GM19455 (cell line): Measurements from ENCODE around the gene C5AR1.
"Not testable (repeated sequence)": the region's sequence is repeated elsewhere in the genome, so short reads cannot be mapped to it uniquely, and the experiment has no call there.

Source experiments
- ATAC-seq: cut with Tn5 transposase; IDR thresholded peaks from one replicate; pipeline ENCODE4 v1.9.1; 2021; ENCODE audit not compliant: unreplicated experiment

C5AR1 gene

GRCh38 chr19:47309608-47310007 lies at the start of gene C5AR1:
Gene C5AR1 (plus strand): TSS chr19:47309861. CDS start chr19:47309896, 35 bp downstream.
- ATAC-seq = no peak

DNA sequence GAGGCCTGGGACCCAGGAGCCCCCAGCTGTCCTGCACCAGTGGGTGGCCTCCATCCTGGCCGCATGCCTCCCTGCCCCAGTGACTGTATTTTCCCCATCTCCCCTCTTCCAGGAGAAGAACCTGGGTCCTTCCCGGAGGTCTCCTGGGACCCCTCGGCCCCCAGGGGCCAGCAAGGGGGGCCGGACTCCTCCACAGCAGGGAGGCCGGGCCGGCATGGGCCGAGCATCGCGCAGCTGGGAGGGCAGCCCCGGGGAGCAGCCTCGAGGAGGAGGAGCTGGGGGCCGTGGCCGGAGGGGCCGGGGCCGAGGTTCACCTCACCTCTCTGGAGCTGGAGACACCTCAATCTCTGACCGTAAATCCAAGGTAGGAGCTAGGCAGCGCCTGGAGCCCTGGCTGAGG lies 49.2 kb upstream of the C5AR1 start:
- no peak for ATAC-seq

- not testable (repeated sequence) for ATAC-seq
Measured at GRCh38 chr19:47261946-47262793, 47.5 kb upstream of the C5AR1 start.

DNA sequence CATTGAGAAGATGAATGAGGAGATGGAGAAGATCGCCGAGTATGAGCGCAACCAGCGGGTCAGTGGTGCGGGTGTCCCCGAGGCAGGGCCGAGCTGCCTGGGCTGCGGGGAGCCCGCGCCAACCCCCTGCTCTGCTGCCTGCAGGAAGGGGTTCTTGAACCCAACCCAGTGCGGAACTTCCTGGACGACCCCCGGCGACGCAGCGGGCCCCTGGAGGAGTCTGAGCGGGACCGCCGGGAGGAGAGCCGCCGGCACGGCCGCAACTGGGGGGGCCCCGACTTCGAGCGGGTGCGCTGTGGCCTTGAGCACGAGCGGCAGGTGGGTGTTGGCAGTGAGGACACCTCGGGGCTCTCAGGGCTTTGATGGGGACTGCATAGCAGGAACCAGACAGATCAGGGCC lies 45.0 kb upstream of the C5AR1 start:
- ATAC-seq = no peak

DNA sequence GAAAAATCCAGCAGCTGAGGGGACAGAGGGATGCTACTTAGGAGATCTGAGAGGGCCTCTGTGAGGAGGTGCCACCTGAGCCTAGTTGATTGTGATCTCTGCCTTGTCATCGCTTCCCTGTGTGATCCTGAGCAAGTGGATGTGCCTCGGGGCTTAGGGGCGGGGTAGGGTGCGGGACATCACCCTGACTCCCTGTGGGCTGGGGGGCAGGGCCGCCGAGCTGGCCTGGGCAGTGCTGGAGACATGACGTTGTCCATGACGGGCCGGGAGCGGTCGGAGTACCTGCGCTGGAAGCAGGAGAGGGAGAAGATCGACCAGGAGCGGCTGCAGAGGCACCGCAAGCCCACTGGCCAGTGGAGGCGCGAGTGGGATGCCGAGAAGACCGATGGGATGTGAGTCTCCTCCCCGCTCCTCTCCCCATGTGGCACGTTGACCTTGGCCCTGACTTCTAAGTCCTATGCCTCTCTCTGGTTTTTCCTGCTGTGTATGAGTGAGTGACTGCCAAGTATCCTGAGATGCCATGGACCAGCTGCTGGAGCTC lies 43.2 kb upstream of the C5AR1 start:
- ATAC-seq = no peak

GRCh38 chr19:47267350-47267759 lies 42.3 kb upstream of the C5AR1 start:
- no peak for ATAC-seq

- no peak for ATAC-seq
Measured at GRCh38 chr19:47268028-47268427, 41.6 kb upstream of the C5AR1 start.

DNA sequence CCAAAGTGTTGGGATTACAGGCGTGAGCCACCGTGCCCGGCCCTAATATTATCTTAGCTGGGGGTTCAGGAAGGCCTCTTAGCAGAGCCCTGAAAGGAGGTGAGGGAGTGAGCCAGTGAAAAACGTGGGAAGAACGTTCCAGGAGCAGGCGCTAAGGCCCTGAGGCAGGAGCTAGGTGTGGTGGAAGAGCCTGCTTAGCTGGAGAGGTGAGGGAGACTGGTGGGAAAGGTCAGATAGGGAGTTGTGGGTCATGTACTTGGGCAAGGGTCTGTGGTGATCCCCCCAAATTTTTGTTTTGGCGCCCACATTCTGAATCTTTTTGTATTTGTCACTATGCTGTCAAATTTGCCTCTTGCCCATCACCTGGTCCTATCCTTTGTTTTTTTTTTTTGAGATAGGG lies 40.1 kb upstream of the C5AR1 start:
- no peak for ATAC-seq

- no peak for ATAC-seq
Measured at GRCh38 chr19:47270408-47270807, 39.3 kb upstream of the C5AR1 start.

DNA sequence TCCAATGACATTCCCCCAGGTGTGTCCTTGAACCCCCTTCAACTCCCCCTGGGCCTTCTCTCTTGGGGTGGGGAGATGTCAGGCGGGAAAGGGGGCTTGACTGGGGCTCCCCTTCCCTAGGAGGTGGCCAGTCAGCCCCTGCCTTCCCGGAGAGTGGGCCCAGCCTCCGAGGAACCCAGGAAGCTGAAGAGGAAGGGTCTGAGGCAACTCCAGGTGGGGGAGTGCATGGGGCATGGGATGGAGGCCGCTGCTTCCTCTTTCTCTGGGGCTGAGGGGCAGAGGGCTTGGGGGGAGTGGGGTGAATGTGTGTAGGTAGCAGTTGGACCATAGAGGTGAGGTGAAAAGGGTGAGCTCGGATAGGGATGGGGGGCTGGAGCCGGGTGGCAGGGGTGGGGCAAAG lies 37.7 kb upstream of the C5AR1 start:
- no peak for ATAC-seq

DNA sequence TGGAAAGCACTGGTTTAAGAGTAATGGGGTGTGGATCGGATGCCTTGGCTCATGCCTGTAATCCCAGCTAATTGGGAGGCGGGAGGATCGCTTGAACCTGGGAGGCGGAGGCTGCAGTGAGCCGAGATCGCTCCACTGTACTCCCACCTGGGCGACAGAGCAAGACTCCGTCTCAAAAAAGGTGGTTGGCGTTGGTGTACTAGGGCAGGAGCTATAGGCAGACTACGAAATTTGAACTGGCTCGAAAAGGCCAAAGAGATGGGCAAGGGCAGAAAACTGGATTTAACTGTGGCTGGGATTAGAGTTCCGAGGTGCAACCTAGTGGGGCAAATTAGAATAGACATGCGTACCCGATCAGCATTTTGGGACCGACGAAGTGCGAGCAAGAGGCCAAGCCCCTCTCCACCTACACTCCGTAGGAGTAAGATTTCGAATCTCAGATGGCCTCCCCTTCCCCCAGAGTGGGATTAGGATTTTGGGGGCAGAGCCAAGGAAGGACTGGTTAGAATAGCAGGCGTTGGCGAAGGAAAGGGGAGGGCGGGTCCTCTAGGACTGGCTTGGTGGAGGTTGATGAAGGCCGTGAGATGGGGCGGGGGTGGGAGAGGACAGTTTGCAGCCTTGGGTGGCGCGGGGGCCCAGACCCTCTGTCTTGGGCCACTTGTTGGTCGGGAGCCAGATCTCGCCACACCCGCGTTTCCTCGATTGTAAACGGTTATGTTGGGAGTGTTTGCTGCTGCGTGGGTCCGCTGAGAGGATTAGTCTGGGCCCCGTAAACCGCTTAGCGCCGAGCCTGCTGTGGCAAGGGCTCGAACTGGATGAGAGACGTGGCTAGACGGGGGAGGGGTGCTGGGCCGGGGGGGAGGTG lies 37.0 kb upstream of the C5AR1 start:
- no peak for ATAC-seq

DNA sequence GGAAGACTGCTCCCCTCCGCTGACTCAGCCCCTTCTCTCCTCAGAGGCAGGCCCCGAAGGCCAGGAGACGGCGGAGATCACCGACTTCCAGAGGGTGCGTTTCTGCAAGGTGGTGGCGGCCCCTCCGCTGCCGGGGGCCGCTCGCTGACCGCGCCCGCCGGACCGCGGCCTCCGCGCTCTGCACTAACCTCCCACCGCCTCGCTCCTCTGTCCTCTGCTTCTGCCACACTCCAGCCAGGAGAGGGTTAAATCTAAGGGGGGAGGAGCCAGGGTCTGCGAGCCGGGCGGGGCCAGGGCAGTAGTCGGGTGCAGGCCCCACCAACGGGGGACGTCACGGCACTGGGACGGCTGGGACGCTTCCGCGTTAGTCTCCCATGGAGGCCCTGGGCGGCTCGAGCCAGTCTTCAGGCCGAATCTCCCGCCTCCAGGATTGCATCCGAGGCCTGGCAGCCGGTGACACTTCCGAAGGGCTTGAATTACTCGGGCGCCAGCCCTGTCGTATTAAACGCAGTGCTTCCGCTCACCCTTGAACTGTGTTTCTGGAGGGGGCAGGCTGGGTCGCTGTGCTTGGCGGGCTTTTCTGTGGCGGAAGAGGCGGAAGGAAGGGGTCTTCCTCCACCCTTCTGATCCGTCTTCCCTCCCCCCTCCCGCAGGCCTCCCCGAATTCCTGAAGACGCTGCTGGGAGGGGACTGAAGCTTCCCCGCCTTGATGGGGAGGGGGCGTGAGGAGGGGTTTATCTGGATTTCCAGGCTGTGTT lies 36.2 kb upstream of the C5AR1 start:
- peak; percentile 70 for ATAC-seq

DNA sequence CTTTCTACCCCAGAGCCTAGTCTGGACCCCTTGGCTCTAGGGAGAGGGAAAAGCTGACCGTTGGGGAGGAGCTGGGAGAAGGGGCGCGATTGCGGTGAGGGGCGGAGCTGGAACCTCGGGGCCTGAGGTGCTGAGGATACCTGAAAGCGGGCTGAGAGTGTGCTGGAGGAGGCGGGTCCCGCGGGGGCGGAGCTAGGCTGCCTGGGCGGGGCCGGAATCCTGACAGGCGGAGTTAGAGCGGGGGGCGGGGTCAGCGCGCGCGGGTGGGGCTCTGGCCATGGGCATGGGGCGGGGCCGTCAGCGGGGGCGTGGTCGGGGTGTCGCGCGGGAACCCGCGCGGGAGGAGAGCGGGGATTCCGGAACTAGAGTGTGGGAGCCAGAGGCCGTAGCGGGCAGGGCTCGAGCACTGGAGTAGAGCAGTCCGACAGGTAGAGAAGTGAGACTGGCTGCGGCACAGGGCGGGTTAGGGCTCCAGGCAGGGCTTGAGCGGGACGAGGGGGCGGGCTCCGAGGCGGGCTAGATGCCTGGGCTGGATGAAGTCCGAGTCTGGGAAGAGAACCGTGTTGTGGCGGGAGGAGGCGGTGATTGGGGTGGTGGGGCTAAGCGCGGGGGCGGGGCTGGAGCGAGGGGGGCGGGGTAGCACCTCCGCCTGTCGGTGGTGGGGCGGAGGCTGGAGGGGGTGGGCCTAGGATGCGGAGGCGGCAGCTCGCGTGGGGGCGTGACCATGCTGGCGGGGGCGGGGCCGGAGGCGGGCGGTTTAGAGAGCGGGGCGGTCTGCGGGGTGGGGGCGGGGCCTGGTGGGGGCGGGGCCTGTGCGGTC lies 35.4 kb upstream of the C5AR1 start, which contains the start of gene INAFM1:
TSS of gene INAFM1 (plus strand) at position 815 of the 820 bp plus-strand sequence. CDS start 35 bp downstream, outside the sequence.
- ATAC-seq = peak; percentile 58

DNA sequence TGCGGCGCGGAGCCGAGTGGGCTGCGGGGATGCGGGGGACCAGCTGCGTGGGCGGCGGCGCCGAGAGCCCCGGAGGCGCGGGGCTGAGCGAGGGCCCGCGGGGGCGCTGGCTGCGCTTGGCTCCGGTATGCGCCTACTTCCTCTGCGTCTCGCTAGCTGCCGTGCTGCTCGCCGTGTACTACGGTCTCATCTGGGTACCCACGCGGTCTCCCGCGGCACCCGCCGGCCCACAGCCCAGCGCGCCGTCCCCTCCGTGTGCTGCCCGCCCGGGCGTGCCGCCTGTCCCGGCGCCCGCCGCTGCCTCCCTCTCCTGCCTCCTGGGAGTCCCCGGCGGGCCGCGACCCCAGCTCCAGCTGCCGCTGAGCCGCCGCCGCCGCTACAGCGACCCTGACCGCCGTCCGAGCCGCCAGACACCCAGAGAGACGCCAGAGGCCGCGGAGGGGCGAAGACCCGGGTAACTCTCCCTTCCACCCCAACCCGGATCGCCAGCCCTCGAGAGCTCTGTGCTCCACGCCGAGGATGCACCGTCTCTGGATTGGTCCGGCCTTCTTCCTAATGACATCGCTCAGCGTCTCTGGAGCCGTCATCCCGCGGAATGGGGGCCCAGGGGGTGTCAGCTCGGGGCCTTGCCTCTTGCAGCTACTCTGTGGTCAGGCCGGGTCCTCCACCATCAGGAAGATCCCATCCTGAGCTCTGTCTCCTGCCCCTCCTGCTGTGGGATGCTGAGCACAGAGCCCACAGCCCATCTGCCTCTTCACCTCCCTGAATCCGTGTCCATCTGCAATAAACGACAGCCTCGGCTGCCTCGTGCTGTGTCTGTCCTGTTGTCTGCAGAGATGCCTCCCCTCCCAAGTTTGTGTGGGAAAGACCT lies 34.5 kb upstream of the C5AR1 start:
- ATAC-seq = peak; percentile 11

DNA sequence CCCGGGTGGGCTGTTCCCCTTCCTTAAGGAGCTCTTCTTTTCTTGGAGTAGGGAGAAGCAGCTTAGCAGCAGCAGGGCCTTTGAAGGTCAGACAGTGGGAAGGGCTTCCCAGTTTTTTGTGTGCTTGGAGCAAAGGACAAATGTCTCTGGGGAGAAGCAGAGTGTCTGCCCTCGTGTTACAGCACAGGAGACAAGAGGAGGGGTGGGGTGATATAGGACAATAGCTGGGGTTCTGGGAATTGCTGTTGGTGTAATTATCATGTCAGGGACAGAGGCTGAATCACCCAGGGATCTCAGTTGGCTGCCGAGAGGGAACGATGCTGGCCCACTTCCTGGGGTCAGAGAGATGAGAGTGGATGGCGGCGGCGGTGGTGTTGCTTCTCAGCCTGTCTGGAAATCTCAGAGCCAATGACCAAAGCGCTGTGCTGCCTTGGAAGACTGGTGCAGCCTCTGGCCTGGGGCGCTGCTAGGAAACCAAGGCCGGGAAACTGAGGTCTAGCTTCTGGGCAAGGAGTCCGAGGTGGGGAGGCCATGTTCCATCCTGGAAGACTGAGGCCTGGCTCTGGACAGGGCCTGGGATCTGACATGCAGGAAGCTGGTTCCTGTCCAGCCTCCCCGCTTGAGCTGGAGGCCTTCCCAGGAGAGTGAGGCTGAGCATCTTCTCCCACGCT lies 33.7 kb upstream of the C5AR1 start:
- no peak for ATAC-seq

GRCh38 chr19:47276513-47276912 lies 33.1 kb upstream of the C5AR1 start:
- ATAC-seq = not testable (repeated sequence)

GRCh38 chr19:47280183-47280797 lies 29.4 kb upstream of the C5AR1 start:
- no peak for ATAC-seq
